GOT3 (cell line): ENCODE data around the gene DOCK9.
"Not testable (repeated sequence)": the region's sequence is repeated elsewhere in the genome, so short reads cannot be mapped to it uniquely, and the experiment has no call there.

Source experiments
- DNase-seq: peaks from one replicate; lab custom pipeline; 2025; ENCODE audit warnings: mixed read lengths; lab: John Stamatoyannopoulos, UW

DOCK9 gene

GRCh38 chr13:98772794-98773452, 204.9 kb downstream of the DOCK9 start:
- no peak for DNase-seq

- DNase-seq = no peak
Measured at GRCh38 chr13:98771838-98772611, 205.8 kb downstream of the DOCK9 start.

GRCh38 chr13:98769736-98770135, 208.1 kb downstream of the DOCK9 start:
- no peak for DNase-seq

- DNase-seq = no peak
Measured at GRCh38 chr13:98768522-98768921, 209.3 kb downstream of the DOCK9 start.

- DNase-seq = no peak
Measured at GRCh38 chr13:98766697-98767096, 211.2 kb downstream of the DOCK9 start.

GRCh38 chr13:98765996-98766519, 211.8 kb downstream of the DOCK9 start:
- no peak for DNase-seq

- DNase-seq = no peak
Measured at GRCh38 chr13:98761986-98762616, 215.8 kb downstream of the DOCK9 start.

GRCh38 chr13:98761126-98761985, 216.5 kb downstream of the DOCK9 start:
- no peak for DNase-seq

GRCh38 chr13:98755729-98756128, 222.1 kb downstream of the DOCK9 start:
- DNase-seq = no peak

- no peak for DNase-seq
Measured at GRCh38 chr13:98755116-98755515, 222.7 kb downstream of the DOCK9 start.

GRCh38 chr13:98754468-98754867, 223.4 kb downstream of the DOCK9 start:
- not testable (repeated sequence) for DNase-seq

- DNase-seq = no peak
Measured at GRCh38 chr13:98752467-98753290, 225.2 kb downstream of the DOCK9 start, which contains the start of gene SLC15A1. TSS of gene SLC15A1 (minus strand) at chr13:98752672. CDS start at chr13:98752598, 74 bp downstream.

GRCh38 chr13:98751861-98752466, 225.9 kb downstream of the DOCK9 start:
- no peak for DNase-seq

GRCh38 chr13:98751367-98751782, 226.5 kb downstream of the DOCK9 start:
- DNase-seq = no peak

- DNase-seq = no peak
Measured at GRCh38 chr13:98749501-98749900, 228.4 kb downstream of the DOCK9 start.

GRCh38 chr13:98746968-98747367, 230.9 kb downstream of the DOCK9 start:
- DNase-seq = no peak
